Activated naive CD4-positive, alpha-beta T cell treated with anti-CD3 and anti-CD28 coated beads, Interleukin-2, amount 50 U/mL, for 16 hours (primary cell): Measurements from ENCODE around the gene INSR.
A peak's percentile ranks its signal among the peaks of the same experiment; 100 is the strongest.

ENCODE experiments used
- DNase-seq: peaks from one replicate; pipeline ENCODE4 v3.0.0-alpha.2; 2020

The INSR gene

DNA sequence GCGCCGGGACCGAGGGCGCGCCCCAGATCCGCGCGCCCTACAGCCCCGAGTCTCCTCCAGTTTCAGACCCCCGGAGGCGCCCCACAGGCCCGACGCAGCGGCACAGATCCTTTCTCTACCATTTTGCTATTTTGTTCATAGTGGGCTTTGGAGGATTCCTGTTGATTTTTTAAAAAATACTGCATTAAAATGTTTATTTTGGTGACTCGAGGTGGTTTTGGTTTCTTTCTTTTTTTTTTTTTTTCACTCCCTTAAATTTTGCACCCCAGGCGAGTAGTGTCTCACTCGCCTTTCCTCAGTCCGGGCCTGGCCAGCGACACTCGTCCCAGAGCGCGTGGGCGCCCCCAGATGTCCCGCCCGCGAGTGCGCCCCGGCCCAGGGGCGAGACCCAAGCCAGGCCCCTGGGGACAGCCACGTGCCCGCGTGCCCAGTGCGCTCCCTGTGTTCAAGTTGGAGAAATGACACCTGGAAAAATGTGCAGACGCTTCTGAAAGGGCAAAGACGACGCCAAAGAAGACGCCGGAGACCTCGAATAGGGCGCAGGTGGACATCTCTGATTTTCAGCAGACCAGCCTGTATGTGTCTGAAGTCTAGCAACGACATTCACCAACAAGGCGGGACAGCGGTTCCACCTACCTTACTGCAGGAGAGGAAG lies 471 bp upstream of the INSR start:
- peak; percentile 17 for DNase-seq

DNA sequence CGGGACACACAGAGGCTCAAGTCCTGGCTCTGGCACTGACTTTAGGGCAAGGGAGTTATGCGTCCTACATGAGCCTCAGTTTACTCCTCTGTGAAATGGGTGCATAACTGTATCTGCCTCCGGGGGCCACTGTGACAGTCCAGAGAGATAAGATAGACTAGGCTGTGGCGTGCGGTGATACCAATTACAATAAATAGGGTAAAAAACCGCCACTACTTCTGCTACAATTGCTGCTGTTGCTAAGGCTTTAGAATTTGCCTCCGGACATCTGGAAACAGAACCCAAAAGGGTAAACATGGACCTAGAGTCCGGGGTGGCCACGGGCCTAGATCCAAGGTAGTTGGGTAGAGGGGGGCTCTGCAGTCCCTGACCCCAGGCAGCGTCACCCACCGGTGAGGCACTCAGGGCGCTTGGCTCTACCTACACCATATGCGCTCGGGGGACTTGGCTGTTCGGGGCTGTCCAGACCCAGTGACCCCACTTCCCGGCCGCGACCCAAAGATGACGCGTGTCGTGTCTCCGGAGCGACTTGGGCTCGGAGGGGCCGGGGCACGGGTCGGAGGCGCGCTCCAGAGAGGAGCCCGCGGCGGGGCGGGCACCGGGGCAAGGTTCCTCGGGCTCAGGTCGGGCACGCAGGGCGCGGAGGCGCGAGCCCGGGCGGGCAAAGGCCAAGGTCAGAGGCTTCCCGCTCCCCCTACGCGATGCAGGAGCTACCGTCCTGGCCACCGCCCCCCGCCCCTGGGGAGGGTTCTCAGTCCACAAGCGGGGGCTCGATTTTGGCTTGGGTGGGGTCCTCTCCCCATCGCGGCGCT lies 1.1 kb downstream of the INSR start:
- DNase-seq: peak; percentile 11

GRCh38 chr19:7292352-7292949 lies 1.8 kb downstream of the INSR start:
- DNase-seq: no peak

DNA sequence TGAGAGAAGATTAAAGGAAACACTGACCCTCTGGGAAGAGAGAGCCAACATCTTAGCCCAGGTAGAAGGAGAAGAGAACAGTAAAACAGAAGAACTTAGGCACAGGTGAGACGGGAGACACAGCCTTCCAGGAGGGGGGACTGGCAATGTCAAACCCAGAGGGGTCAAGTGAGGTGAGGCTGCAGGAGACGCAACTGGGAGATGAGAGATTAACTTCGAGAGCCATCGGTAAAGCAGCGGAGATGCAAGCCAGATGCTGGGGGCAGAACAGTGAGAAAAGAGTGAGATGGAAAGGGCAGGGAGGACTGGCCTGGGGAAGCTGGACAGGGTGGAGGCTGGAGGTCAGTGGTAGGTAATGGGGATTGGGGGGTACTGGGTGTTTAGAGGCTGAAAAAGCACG lies 5.2 kb downstream of the INSR start:
- no peak for DNase-seq

DNA sequence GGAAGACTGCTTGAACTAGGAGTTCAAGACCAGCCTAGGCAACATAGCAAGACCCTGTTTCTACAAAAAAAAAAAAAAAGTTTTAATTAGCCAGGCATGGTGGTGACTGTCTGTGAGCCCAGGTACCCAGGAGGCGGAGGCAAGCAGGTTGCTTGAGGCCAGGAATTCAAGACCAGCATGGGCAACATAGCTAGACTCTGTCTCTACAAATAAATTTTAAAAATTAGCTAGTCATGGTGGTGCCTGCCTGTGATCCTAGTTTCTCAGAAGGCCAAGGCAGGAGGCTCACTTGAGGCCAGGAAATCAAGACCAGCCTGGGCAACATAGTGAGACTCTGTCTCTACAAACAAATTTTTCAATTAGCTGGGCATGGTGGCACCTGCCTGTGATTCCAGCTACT lies 6.1 kb downstream of the INSR start:
- DNase-seq: no peak

DNA sequence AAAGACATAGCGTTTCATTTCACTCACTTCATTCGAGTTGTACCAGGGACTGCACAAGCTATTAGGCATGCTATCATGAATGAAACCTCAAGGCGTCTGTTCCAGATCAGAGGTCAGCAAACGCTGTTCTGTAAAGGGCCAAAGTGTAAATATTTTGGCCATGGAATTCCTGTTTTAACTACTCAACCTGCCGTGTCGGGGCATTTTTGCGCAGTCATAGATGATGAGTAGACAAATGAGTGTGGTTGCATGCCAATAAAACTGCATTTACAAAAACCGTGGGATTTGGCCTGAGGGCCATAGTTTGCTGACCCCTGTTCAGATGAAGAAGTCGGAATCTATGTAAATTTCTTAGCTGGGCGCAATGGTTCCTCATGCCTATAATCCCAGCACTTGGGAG lies 6.5 kb downstream of the INSR start:
- no peak for DNase-seq

DNA sequence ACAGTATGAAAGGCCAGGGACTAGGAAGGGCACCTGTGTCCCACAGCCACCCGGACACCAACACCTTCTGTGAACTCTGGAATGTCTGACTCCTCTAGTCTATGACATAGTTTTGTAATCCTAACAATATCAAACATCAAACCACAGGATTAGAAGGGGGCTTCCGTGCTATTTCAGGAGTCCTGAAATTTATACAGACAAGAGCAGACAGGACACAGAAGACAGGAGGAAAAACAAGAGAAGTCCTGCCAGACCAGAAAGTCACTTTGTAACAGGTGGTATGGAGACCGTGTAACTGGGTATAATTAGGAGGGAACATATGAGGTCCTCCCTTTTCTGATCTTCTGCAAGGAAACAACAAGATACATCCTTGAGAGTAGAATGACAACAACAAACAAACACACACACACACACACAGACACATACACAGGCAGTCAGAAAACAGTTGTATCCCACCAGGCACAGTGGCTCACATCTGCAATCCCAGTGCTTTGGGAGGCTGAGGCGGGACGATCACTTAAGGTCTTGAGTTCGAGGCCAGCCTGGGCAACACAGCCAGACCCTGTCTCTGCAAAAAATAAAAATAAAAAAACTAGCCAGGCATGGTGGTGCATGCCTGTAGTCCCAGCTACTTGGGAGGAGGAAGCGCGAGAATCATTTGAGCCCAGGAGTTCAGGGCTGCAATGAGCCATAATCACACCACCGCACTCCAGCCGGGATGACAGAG lies 13.1 kb downstream of the INSR start:
- no peak for DNase-seq

- no peak for DNase-seq
Measured at GRCh38 chr19:7272856-7273578, 21.2 kb downstream of the INSR start.

DNA sequence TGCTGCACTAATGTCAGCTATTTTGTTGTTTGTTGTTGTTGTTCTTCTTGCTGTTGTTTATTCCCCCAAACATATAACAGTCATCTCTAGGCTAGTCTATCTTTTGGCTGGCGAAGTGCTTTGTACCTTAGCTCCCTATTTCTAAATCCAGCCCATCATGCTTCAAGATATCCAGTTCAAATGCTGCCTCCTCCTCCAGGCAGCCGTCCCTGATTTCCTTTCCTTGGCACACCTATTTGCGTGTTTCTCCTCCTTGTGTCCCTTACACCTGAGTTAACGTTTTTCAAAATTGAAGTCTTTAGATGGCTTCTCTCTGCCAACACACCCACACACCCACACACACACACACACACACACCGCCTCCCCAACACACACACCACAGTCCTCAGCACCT lies 25.5 kb downstream of the INSR start:
- DNase-seq: no peak

DNA sequence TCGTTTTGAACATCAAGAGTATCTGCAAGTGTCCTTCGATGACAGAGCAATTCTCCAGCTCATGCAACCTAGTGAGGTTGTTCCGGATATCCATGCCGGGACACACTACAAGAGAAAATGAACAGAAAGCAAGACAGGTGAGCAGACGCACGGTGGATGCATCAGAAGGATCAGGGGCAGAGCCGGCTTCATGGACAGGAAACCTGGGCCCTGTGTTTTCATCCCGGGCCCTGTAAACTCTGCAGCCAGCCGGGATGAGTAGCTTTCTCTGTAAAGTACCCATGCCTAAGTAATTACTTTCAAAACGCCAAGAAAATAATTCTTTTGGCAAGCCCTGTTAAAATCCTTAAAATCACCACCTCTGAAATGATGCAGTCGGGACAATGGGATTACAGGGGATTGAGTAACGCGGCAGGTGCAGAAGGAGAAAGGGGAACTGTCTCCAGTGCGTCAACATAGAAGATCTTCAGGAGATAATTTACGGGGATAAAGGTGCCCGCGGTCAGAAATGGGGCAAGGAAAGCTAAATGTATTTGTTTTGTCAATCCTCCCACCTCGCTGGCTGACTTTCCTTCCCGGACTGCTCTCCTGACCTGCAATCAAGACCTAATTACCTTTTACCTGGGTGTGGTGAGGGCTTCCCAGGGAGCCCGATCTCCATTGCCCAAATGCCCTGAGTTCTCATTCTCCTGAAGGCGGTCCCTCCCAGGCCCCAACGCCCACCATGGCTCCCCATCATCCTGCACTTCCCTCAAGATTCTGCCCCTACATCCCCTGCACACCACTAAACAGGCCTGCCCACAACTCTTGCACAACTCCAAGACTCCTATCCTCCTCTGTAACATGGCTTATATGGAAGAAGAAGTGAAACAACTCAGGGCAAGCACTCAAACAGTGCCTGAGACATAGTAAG lies 26.2 kb downstream of the INSR start:
- no peak for DNase-seq

DNA sequence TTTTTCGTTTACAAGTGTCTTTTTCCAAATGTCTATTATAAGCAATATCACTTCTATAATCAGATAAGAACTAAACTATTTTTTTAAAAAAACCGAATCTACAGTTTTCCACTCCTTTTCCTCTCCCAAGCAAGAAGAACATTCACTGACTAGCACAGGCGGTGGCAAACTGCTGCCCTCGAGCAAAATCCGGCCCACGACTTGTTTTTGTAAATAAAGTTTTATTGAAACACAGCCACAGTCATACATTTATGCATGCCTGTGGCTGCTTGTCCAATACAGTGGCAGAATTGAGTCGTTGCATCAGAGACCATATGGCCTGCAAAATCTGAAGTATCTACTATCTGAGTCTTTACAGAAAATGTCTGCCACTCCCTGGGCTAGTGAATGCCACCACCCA lies 27.4 kb downstream of the INSR start:
- no peak for DNase-seq

DNA sequence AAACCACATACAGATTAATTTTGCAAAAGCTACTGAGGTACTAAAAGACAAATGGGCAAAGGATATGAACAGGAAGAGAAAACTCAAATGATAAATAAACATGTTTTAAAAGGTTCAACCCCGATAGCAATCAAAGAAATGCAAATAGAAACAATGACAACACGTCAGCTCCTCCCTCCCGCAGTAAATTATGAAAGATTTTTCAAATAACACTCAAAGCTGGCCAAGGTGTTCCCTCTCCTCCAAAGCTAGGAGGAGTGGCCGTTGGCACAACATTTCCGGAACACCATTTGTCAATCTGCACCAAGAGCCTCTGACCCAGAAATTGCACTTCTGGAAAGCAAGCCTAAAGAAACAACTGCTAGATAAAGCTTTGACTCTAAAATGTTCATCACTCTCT lies 28.3 kb downstream of the INSR start:
- no peak for DNase-seq

- DNase-seq: no peak
Measured at GRCh38 chr19:7264858-7265257, 29.4 kb downstream of the INSR start.

DNA sequence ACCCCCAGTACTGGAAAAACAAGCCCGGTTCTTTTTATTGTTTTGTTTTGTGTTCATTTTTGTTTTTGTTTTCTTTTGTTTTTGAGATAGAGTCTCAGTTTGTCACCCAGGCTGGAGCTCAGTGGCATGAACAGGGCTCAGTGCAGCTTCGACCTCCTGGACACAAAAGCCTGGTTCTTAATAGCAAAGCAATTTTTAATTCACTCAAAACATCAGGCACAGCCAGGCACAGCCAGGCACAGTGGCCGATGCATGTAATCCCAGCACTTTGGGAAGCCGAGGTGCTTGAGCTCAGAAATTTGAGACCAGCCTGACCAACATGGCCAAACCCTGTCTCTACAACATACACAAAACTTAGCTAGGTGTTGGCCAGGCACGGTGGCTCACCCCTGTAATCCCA lies 30.7 kb downstream of the INSR start:
- no peak for DNase-seq

- DNase-seq: no peak
Measured at GRCh38 chr19:7263066-7263465, 31.1 kb downstream of the INSR start.

- no peak for DNase-seq
Measured at GRCh38 chr19:7262470-7262869, 31.7 kb downstream of the INSR start.

DNA sequence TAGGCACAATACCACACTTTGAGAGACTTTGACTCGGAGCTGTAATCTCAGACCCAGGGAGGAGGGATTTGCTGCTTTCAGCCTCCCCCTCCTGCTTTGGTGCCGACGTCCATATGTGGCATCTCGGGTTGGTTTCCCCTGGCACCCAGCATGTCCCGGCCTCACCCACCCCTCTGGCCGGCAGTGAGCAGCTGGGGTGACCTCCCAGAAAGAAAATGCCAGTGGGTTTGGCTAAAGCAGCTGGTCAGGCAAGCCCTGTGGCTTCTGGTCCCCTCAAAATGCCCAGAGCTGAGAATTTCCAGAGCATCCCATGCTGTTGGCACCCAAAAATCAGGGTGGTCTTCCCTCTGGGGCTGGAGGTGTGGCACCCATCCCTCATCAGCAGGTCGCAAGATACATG lies 34.1 kb downstream of the INSR start:
- no peak for DNase-seq

DNA sequence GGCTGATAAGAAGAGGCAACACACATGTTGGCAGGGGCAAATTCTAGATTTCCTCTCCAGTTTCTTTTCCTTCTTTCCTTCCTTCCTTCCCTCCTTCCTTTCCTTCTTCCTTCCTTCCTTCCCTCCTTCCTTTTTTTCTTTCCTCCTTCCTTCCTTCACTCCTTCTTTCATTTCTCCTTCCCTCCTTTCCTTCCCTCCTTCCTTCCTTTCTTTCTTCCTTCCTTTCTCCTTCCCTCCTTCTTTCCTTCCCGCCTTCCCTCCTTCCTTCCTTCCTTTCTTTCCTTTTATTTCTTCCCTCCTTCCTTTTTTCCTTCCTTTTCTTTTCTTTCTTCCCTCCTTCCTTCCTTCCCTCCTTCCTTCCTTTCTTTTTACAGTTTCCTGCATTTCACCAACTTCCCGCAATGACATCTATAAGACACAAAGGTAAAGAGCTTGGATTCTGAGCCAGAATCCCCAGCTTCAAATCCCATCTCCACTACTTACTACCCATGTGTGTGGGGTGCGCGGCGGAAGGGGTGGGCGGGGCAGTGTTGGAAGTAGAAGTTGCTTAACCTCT lies 35.3 kb downstream of the INSR start:
- no peak for DNase-seq

- DNase-seq: no peak
Measured at GRCh38 chr19:7258041-7258839, 36.0 kb downstream of the INSR start.
